ENCODE data around the gene INO80.
A peak's percentile ranks its signal among the peaks of the same experiment; 100 is the strongest.

INO80 gene

GRCh38 chr15:41048397-41048796 is 67.7 kb downstream of the INO80 start:
- H3K27ac Mint-ChIP-seq = no peak overlapping the region

GRCh38 chr15:41047474-41047873 is 68.6 kb downstream of the INO80 start:
- no peaks in the 10 kb centered on the region for H3K4me1 Mint-ChIP-seq
- no peak overlapping the region for H3K27ac Mint-ChIP-seq
- H3K9me3 Mint-ChIP-seq = no peaks in the 10 kb centered on the region
- ATAC-seq (replicated peaks) (no peak), DNase-seq (no peak)
- H3K27me3 Mint-ChIP-seq = no peaks in the 10 kb centered on the region
- H3K36me3 Mint-ChIP-seq = peaks cover 29 to 48% of the 10 kb centered on the region in 2 donors
- H3K4me3 Mint-ChIP-seq = no peak overlapping the region

More at GRCh38 chr15:41048397-41048796, 67.7 kb downstream of the INO80 start:
- no peak for DNase-seq
- Mint-ChIP-seq H3K36me3 (peaks cover 26 to 48% of the 10 kb centered on the region in 2 donors), H3K4me3 (no peak overlapping the region), H3K4me1 (no peaks in the 10 kb centered on the region), H3K27me3 (no peaks in the 10 kb centered on the region), H3K9me3 (no peaks in the 10 kb centered on the region)
- no peak for ATAC-seq (replicated peaks)

- peaks cover 0 to 2% of the 10 kb centered on the region in 2 donors for H3K4me1 Mint-ChIP-seq
- no peak for ATAC-seq (replicated peaks)
- H3K27ac Mint-ChIP-seq = no peak overlapping the region
- no peak for DNase-seq
- no peaks in the 10 kb centered on the region for H3K27me3 Mint-ChIP-seq
- H3K4me3 Mint-ChIP-seq = no peak overlapping the region
- H3K9me3 Mint-ChIP-seq = no peaks in the 10 kb centered on the region
- peaks cover 27 to 45% of the 10 kb centered on the region in 2 donors for H3K36me3 Mint-ChIP-seq
These were observed 72.7 kb downstream of the INO80 start for GRCh38 chr15:41043276-41043951.

DNA sequence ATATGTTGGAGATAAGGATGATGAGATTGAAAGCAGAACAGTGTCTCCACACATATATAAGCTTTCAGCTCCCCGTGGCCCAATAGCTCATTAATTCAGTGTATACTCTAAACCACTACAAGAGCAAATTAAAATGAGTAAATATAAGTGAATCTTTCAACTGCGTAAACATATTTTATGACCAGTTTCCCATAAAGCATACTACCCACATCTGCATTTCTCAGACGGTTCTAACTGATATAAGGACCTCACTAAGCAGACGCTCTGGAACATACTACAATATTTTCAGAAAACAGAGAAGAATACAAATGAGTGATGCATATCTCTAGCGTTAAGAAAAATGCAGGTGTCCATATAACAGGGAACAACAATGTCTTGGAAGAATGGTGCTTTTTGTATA is 73.2 kb downstream of the INO80 start:
- DNase-seq = no peak
- H3K4me3 Mint-ChIP-seq = no peak overlapping the region
- no peak overlapping the region for H3K27ac Mint-ChIP-seq
- H3K9me3 Mint-ChIP-seq = no peaks in the 10 kb centered on the region
- no peak for ATAC-seq (replicated peaks)
- peaks cover 29 to 49% of the 10 kb centered on the region in 2 donors for H3K36me3 Mint-ChIP-seq
- peaks cover 0 to 4% of the 10 kb centered on the region in 2 donors for H3K4me1 Mint-ChIP-seq
- no peaks in the 10 kb centered on the region for H3K27me3 Mint-ChIP-seq

DNA sequence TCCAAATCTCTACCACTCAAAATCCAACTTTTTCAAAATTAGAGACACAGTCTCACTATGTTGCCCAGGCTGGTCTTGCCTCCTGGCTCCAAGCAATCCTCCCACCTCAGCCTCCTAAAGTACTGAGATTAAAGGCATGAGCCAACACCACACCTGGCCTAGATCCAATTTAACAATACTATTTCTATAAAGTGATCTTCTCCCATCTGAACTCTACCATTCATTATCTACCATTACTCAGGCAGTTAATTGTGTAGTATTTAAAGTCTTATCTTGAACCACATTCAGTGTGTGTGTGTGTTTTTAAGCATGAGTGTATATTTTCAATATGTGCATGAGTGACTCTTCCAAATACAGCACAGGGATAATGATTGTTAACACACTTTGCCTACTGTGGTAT is 77.0 kb downstream of the INO80 start:
- H3K9me3 Mint-ChIP-seq = no peaks in the 10 kb centered on the region
- H3K4me1 Mint-ChIP-seq = peaks cover 0 to 4% of the 10 kb centered on the region in 2 donors
- H3K27me3 Mint-ChIP-seq = no peaks in the 10 kb centered on the region
- ATAC-seq (replicated peaks) = no peak
- DNase-seq = no peak
- no peak overlapping the region for H3K4me3 Mint-ChIP-seq
- peaks cover 32 to 46% of the 10 kb centered on the region in 2 donors for H3K36me3 Mint-ChIP-seq
- H3K27ac Mint-ChIP-seq = no peak overlapping the region

GRCh38 chr15:41032079-41032328 is 84.1 kb downstream of the INO80 start:
- Mint-ChIP-seq H3K27me3 (no peaks in the 10 kb centered on the region), H3K9me3 (no peaks in the 10 kb centered on the region), H3K27ac (no peak overlapping the region), H3K4me3 (no peak overlapping the region), H3K36me3 (peaks cover 15 to 31% of the 10 kb centered on the region in 2 donors), H3K4me1 (peaks cover 0 to 4% of the 10 kb centered on the region in 2 donors)
- ATAC-seq (replicated peaks) (no peak), DNase-seq (no peak)

DNA sequence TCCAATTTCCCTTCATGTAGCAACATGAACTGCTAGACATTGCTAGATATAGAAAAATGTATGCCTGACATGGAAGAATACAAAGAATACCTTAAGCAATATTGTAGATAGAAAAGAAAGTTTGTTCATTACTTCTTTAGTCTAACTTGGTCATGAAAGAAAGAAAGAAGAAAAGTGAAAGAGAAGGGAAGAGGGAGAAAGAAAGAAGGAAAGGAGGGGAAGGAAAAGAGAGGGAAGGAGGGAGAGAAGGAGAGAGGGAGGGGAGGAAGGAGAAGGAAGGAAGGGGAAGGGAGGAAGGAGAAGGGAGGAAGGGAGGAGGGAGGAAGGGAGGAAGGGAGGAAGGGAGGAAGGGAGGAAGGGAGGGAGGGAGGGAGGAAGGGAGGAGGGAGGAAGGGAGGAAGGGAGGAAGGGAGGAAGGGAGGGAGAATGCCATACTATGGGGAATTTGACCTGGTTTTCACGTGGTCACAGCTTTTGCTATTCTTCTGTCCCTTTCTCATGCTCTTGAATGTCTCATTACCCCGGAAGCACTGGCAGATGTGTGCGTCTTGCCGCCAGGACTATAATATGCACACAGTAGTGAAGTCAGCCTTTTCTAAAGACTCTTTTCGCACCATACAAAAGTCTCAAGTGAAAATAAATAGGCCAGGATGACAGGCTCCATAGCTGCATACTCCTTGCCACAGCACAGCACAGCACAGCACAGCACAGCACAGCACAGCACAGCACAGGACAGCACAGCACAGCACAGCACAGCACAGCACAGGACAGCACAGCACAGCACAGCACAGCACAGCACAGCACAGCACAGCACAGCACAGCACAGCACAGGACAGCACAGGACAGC is 84.6 kb downstream of the INO80 start:
- Mint-ChIP-seq H3K4me3 (no peak overlapping the region), H3K27me3 (no peaks in the 10 kb centered on the region), H3K27ac (no peak overlapping the region), H3K4me1 (peaks cover 0 to 4% of the 10 kb centered on the region in 2 donors), H3K36me3 (peaks cover 19 to 36% of the 10 kb centered on the region in 2 donors), H3K9me3 (no peaks in the 10 kb centered on the region)
- no peak for DNase-seq
- ATAC-seq (replicated peaks) = no peak

GRCh38 chr15:41028853-41029252 is 87.2 kb downstream of the INO80 start:
- Mint-ChIP-seq H3K9me3 (no peaks in the 10 kb centered on the region), H3K4me1 (peaks cover 0 to 4% of the 10 kb centered on the region in 2 donors), H3K27me3 (no peaks in the 10 kb centered on the region), H3K4me3 (no peak overlapping the region), H3K27ac (peak overlapping the region; percentile 14), H3K36me3 (peaks cover 19 to 53% of the 10 kb centered on the region in 2 donors)
- DNase-seq = no peak
- no peak for ATAC-seq (replicated peaks)

DNA sequence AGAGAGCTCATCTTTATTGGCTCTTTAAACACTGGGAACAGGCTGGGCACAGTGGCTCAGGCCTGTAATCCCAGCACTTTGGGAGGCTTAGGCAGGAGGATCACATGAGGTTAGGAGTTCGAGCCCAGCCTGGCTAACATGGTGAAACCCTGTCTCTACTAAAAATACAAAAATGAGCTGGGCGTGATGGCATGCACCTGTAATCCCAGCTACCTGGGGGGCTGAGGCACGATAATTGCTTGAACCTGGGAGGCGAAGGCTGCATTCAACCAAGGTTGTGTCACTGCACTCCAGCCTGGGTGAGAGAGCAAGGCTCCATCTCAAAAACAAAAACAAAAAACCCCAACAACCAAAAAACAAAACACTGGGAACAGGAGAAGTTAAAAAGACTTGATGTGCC is 90.7 kb downstream of the INO80 start:
- ATAC-seq (replicated peaks) (no peak), DNase-seq (no peak)
- Mint-ChIP-seq H3K9me3 (no peaks in the 10 kb centered on the region), H3K4me3 (no peak overlapping the region), H3K27ac (peak overlapping the region; percentile 56), H3K27me3 (no peaks in the 10 kb centered on the region), H3K36me3 (peaks cover 30 to 52% of the 10 kb centered on the region in 2 donors), H3K4me1 (no peaks in the 10 kb centered on the region)

GRCh38 chr15:41024885-41025284 is 91.2 kb downstream of the INO80 start:
- DNase-seq (no peak), ATAC-seq (replicated peaks) (no peak)
- H3K27me3 Mint-ChIP-seq = no peaks in the 10 kb centered on the region
- peak overlapping the region; percentile 56 for H3K27ac Mint-ChIP-seq
- H3K4me3 Mint-ChIP-seq = no peak overlapping the region
- H3K36me3 Mint-ChIP-seq = peaks cover 30 to 54% of the 10 kb centered on the region in 2 donors
- no peaks in the 10 kb centered on the region for H3K4me1 Mint-ChIP-seq
- no peaks in the 10 kb centered on the region for H3K9me3 Mint-ChIP-seq

GRCh38 chr15:41024131-41024530 is 91.9 kb downstream of the INO80 start:
- Mint-ChIP-seq H3K27me3 (no peaks in the 10 kb centered on the region), H3K4me3 (no peak overlapping the region), H3K9me3 (no peaks in the 10 kb centered on the region), H3K36me3 (peaks cover 32 to 53% of the 10 kb centered on the region in 2 donors), H3K4me1 (no peaks in the 10 kb centered on the region), H3K27ac (peak overlapping the region; percentile 20)
- no peak for DNase-seq
- ATAC-seq (replicated peaks) = no peak

DNA sequence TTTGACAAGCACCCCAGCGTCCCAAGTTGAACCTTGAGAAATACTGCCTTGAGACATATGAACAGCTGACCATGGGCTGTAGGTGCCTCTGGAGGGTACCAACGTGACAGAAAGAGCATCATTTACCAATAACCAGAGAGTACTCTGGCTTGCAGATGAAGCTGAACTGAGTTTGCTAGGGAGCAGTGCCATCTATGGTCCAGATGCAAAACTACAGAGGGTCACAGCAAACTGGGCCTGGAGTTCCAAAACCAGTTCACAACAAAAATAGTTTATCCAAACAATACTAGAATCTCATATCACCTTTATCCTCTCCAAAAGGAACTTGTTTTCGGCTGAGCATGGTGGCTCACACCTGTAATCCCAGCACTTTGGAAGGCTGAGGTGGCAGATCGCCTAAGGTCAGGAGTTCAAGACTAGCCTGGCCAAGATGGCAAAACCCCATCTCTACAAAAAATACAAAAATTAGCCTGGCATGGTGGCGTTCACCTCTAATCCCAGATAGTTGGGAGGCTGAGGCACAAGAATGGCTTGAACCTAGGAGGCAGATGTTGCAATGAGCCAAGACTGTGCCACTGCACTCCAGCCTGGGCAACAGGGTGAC is 93.5 kb downstream of the INO80 start:
- Mint-ChIP-seq H3K4me3 (no peak overlapping the region), H3K9me3 (no peaks in the 10 kb centered on the region), H3K36me3 (peaks cover 40 to 59% of the 10 kb centered on the region in 2 donors), H3K4me1 (peaks cover under 1 to 5% of the 10 kb centered on the region in 2 donors), H3K27ac (no peak overlapping the region), H3K27me3 (no peaks in the 10 kb centered on the region)
- DNase-seq = no peak
- ATAC-seq (replicated peaks) = peak; percentile 65 to 67

DNA sequence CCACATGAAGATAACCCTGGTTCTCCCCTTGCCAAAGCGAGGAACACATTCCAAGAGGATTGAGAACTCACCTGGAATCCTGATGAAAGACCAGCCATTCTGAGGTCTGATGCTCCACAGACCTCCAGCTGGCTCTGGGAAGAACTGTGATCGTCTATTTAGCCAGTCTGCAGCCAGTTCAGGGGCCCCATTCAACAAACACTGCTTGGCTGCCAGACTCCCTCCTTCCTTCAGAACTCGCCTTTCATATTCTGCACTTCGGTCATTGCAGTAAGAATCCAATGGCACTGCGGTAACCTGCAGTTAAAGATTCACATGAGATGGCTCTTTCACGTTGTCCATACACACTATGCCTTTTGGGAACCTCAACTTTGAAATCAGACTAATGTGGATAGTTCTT is 95.3 kb downstream of the INO80 start:
- Mint-ChIP-seq H3K27me3 (no peaks in the 10 kb centered on the region), H3K4me3 (no peak overlapping the region), H3K27ac (peak overlapping the region; percentile 11), H3K36me3 (peaks cover 32 to 56% of the 10 kb centered on the region in 2 donors), H3K4me1 (peaks cover 3 to 5% of the 10 kb centered on the region in 2 donors), H3K9me3 (no peaks in the 10 kb centered on the region)
- DNase-seq = no peak
- ATAC-seq (replicated peaks) = no peak

- H3K4me1 Mint-ChIP-seq = peaks cover 3 to 5% of the 10 kb centered on the region in 2 donors
- no peaks in the 10 kb centered on the region for H3K27me3 Mint-ChIP-seq
- H3K9me3 Mint-ChIP-seq = no peaks in the 10 kb centered on the region
- no peak for DNase-seq
- no peak overlapping the region for H3K4me3 Mint-ChIP-seq
- H3K27ac Mint-ChIP-seq = no peak overlapping the region
- peaks cover 30 to 53% of the 10 kb centered on the region in 2 donors for H3K36me3 Mint-ChIP-seq
- no peak for ATAC-seq (replicated peaks)
These were observed 95.8 kb downstream of the INO80 start for GRCh38 chr15:41020311-41020710.

- no peaks in the 10 kb centered on the region for H3K9me3 Mint-ChIP-seq
- ATAC-seq (replicated peaks) (no peak), DNase-seq (no peak)
- no peak overlapping the region for H3K27ac Mint-ChIP-seq
- H3K4me1 Mint-ChIP-seq = peaks cover 11 to 14% of the 10 kb centered on the region in 2 donors
- H3K27me3 Mint-ChIP-seq = no peaks in the 10 kb centered on the region
- peaks cover 32 to 48% of the 10 kb centered on the region in 2 donors for H3K36me3 Mint-ChIP-seq
- H3K4me3 Mint-ChIP-seq = no peak overlapping the region
These were observed 96.9 kb downstream of the INO80 start for GRCh38 chr15:41019174-41019573.
